GM12892 (cell line): ENCODE measurements around the gene NOL4L.

Experiments used
- POLR2A ChIP-seq: IDR thresholded peaks from 2 replicates; pipeline ENCODE4 v1.6.1; 2011; ENCODE audit warnings: low read depth, low read length, control low read depth
- POLR2AphosphoS5 ChIP-seq: IDR thresholded peaks from 2 replicates; pipeline ENCODE4 v1.6.1; 2011; ENCODE audit warnings: low read depth, low read length, control low read depth

DNA sequence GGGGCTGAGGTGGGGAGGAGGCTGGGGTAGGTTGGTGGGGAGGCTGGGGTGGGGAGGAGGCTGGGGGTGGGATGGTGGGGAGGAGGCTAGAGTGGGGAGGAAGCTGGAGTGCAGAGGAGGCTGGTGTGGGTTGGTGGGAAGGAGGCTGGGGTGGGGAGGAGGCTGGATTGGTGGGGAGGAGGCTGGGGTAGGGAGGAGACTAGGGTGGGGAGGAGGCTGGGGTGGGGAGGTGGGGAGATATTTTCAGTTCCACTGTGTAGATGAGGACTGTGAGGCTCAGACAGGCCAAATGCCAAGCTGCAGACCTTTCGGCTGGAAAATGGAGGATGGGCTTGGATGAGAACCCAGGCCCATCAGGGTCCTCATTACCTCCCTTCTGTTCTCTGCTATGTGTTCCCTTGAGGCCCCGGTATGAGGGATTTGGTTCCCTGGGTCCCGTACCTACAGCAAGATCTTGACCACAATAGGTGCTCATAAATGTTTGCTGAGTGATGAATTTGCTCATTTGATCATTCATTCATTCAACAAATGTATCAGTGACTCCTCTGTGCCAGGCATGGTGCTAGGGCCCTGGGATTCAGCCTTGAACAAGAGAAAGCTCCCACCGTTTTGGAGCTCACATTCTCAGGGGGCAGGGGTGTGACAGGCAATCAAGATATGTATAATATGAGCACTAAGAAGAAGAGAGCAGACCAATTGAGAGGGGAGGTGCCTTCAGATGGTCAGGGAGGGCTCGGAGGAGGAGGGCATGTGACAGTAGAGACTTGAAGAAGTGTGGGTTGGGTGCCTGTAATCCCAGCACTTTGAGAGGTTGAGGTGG is 36.1 kb upstream of the NOL4L start:
- TF ChIP-seq POLR2AphosphoS5 = no peak
- no peak for TF ChIP-seq POLR2A
